SK-N-SH (cell line): ENCODE measurements around the gene POP7. TPM values are rescaled to one million over a fixed set of nuclear protein-coding genes. Genes with fewer than 3 reads are reported as not detected.
A peak's percentile ranks its signal among the peaks of the same experiment; 100 is the strongest.
"Not testable (repeated sequence)": the region's sequence is repeated elsewhere in the genome, so short reads cannot be mapped to it uniquely, and the experiment has no call there.

Experiments
- CTCF ChIA-PET: fragments of 300-600, 350-600 bp; formaldehyde crosslinking; extraction: SDS; loops from one replicate; lab custom pipeline; 2021; lab: Yijun Ruan, JAX
- POLR2A ChIA-PET: fragments of 350-600 bp; sonication (Branson Sonifier 250); formaldehyde crosslinking; extraction: SDS; loops from one replicate; lab custom pipeline; 2020; ENCODE audit warnings: antibody characterized with exemption, inconsistent platforms; lab: Yijun Ruan, JAX
- DNase-seq: peaks from one replicate; pipeline ENCODE4 v3.0.0; 2012
- H2AFZ ChIP-seq: fragments of 200-600 bp; sonication (generic); 2 replicates; pipeline ENCODE4 v1.8.1; 2016; ENCODE audit warnings: antibody characterized with exemption, mild to moderate bottlenecking, low read depth
- H3F3A ChIP-seq: fragments of 200-600 bp; sonication (generic); replicated peaks from 2 replicates; pipeline ENCODE3; 2016; ENCODE audit warnings: antibody characterized with exemption, mild to moderate bottlenecking; ENCODE audit not compliant: insufficient read depth
- H3K27ac ChIP-seq, 2 experiments: fragments of 200-500 bp in 1 of 2; fragments of 200-600 bp in 1 of 2; sonication (Bioruptor generic) in 1 of 2; sonication (generic), shearing (Covaris generic) in 1 of 2; 2 replicates each; pipeline versions ENCODE4 v1.5.1 to v1.6.1; 2014 to 2016; ENCODE audit warnings: low read depth in 2 of 2, inconsistent platforms in 1 of 2, low read length in 1 of 2, mild to moderate bottlenecking in 1 of 2, mixed read lengths in 1 of 2
- H3K27me3 ChIP-seq: fragments of 200-600 bp; sonication (generic), shearing (Covaris generic); 2 replicates; pipeline ENCODE4 v1.6.1; 2016; ENCODE audit warnings: mixed run types; ENCODE audit not compliant: insufficient read depth
- H3K36me3 ChIP-seq, 2 experiments: fragments of 200-500 bp in 1 of 2; fragments of 200-600 bp in 1 of 2; sonication (Bioruptor generic) in 1 of 2; sonication (generic) in 1 of 2; replicated peaks in 1 of 2; 2 replicates each; pipeline versions ENCODE3 to v1.5.1; 2014 to 2016; ENCODE audit warnings: low read length in 1 of 2, mild to moderate bottlenecking in 1 of 2; ENCODE audit not compliant: insufficient read depth in 2 of 2, control insufficient read depth in 1 of 2
- H3K4me1 ChIP-seq, 2 experiments: fragments of 200-500 bp in 1 of 2; fragments of 200-600 bp in 1 of 2; sonication (Bioruptor generic) in 1 of 2; sonication (generic), shearing (Covaris generic) in 1 of 2; 2 replicates each; pipeline versions ENCODE4 v1.5.1 to v1.6.1; 2014 to 2016; ENCODE audit warnings: low read depth in 1 of 2, low read length in 1 of 2, mixed run types in 1 of 2; ENCODE audit not compliant: insufficient read depth in 2 of 2, control insufficient read depth in 1 of 2
- H3K4me2 ChIP-seq: fragments of 200-600 bp; sonication (generic), shearing (Covaris generic); 2 replicates; pipeline ENCODE4 v1.6.1; 2017; ENCODE audit warnings: mixed run types
- H3K4me3 ChIP-seq, 2 experiments: fragments of 200-500 bp in 1 of 2; fragments of 200-600 bp in 1 of 2; sonication (Bioruptor generic) in 1 of 2; sonication (generic), shearing (Covaris generic) in 1 of 2; 2 replicates each; pipeline versions ENCODE4 v1.5.1 to v1.8.1; 2014 to 2016; ENCODE audit warnings: low read depth in 2 of 2, inconsistent platforms in 1 of 2, low read length in 1 of 2, mild to moderate bottlenecking in 1 of 2, mixed read lengths in 1 of 2, moderate library complexity in 1 of 2
- H3K79me2 ChIP-seq: fragments of 200-600 bp; sonication (generic); 2 replicates; pipeline ENCODE4 v1.8.1; 2017; ENCODE audit warnings: mild to moderate bottlenecking; ENCODE audit not compliant: insufficient read depth
- H3K9ac ChIP-seq: fragments of 200-600 bp; sonication (generic); 2 replicates; pipeline ENCODE4 v1.6.1; 2017; ENCODE audit warnings: mixed run types
- H3K9me2 ChIP-seq: fragments of 200-600 bp; sonication (generic); 2 replicates; pipeline ENCODE4 v1.6.1; 2017; ENCODE audit warnings: mixed run types
- H3K9me3 ChIP-seq: fragments of 200-600 bp; sonication (generic); 2 replicates; pipeline ENCODE4 v1.6.1; 2017; ENCODE audit warnings: mixed run types, mild to moderate bottlenecking, moderate library complexity
- H4K20me1 ChIP-seq: fragments of 200-600 bp; sonication (generic); 2 replicates; pipeline ENCODE4 v1.6.1; 2017; ENCODE audit warnings: mild to moderate bottlenecking, mixed run types; ENCODE audit not compliant: insufficient read depth
- EP300 ChIP-seq, 2 experiments: IDR thresholded peaks; 2 replicates each; pipeline versions ENCODE4 v1.4.0 to v1.6.1; 2012; ENCODE audit warnings: borderline replicate concordance in 1 of 2, low read depth in 1 of 2, low read length in 1 of 2
- EZH2phosphoT487 ChIP-seq: fragments of 200-600 bp; sonication (generic); IDR thresholded peaks from 2 replicates; pipeline ENCODE4 v1.6.1; 2017; ENCODE audit warnings: low read depth, mixed run types, mild to moderate bottlenecking, antibody characterized with exemption, moderate library complexity, borderline replicate concordance
- FOXM1 ChIP-seq: IDR thresholded peaks from 2 replicates; pipeline ENCODE4 v1.4.0; 2012; ENCODE audit warnings: low read depth, mild to moderate bottlenecking
- GABPA ChIP-seq: IDR thresholded peaks from 2 replicates; pipeline ENCODE4 v1.4.0; 2012; ENCODE audit warnings: low read depth, mild to moderate bottlenecking
- GATA2 ChIP-seq: sonication (generic); formaldehyde crosslinking; IDR thresholded peaks from 2 replicates; pipeline ENCODE4 v1.5.0; 2020; ENCODE audit warnings: mild to moderate bottlenecking, missing genetic modification reagents
- NFIC ChIP-seq: IDR thresholded peaks from 2 replicates; pipeline ENCODE4 v1.4.0; 2012; ENCODE audit warnings: borderline replicate concordance
- RCOR1 ChIP-seq: fragments of 150-350 bp; IDR thresholded peaks from 2 replicates; pipeline ENCODE4 v1.6.1; 2017; ENCODE audit warnings: antibody characterized with exemption, low read length
- SIN3A ChIP-seq: IDR thresholded peaks from 2 replicates; pipeline ENCODE4 v1.6.1; 2012; ENCODE audit warnings: low read depth, mild to moderate bottlenecking, low read length, moderate library complexity, borderline replicate concordance
- TAF1 ChIP-seq: IDR thresholded peaks from 2 replicates; pipeline ENCODE4 v1.6.1; 2012; ENCODE audit warnings: low read depth, mild to moderate bottlenecking, low read length, moderate library complexity, borderline replicate concordance
- TEAD4 ChIP-seq: IDR thresholded peaks from 2 replicates; pipeline ENCODE4 v1.4.0; 2012; ENCODE audit warnings: mild to moderate bottlenecking, borderline replicate concordance; ENCODE audit not compliant: insufficient read depth
- WGBS: methylation state at CpG from one replicate; pipeline ENCODE4 v1.1.6; 2017; ENCODE audit warnings: low lambda C conversion rate; 5-methylcytosine and 5-hydroxymethylcytosine counted together
- polyA plus RNA-seq, 3 experiments: library from polyadenylated mRNA; depleted of rRNA; stranded (reverse); fragments of >200 nt; gene quantifications; 2 replicates each; pipeline ENCODE4 v1.2.3, GENCODE V29; 2012
- TF ChIP-seq, protein P1 (sequence below): IDR thresholded peaks from 2 replicates; pipeline ENCODE4 v1.4.0; 2012; ENCODE audit warnings: low read depth, borderline replicate concordance
- TF ChIP-seq, protein P2 (sequence below): fragments of 150-350 bp; IDR thresholded peaks from 2 replicates; pipeline ENCODE4 v1.6.1; 2017; ENCODE audit warnings: antibody characterized with exemption, low read length, low read depth, borderline replicate concordance

The POP7 gene
- polyA plus RNA-seq, 1 of the 3 experiments (the other 2 are of a cell fraction): 81.8 TPM

DNA sequence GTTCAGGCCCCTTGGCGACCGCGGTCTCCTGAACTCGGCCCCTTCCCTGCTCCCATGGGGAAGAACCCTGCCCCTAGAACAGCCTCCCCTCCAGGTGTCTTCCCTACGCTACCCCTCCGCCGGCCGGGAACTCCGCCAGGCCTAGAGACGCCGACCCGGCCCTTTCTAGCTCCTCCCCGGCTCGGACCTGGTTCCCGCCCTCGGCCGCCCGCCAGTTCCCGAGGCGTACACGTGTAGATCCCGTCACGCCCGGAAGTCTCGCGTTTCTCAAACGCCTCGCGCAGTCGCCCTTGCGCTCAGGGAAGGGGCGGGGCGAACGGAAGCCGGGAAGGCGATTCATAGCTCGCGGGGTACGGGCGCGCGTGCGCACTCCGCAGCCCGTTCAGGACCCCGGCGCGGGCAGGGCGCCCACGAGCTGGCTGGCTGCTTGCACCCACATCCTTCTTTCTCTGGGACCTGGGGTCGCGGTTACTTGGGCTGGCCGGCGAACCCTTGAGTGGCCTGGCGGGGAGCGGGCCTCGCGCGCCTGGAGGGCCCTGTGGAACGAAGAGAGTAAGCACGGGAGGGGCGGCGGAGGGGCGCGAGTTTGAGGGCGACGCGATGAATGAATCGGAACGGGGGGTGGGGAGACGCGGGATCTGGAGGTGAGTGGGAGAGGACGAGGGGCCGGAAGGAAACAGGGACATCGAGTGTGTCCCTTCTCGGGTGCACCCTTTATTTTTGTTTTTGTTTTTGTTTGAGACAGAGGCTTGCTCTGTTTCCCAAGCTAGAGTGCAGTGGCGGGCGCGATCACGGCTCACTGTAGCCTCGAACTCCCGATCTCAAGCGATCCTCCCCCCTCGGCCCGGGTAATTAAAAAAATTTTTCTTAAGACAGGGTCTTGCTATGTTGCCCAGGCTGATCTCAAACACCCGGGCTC lies at the start of gene POP7 (continued):
- TF ChIP-seq, protein P1, sequence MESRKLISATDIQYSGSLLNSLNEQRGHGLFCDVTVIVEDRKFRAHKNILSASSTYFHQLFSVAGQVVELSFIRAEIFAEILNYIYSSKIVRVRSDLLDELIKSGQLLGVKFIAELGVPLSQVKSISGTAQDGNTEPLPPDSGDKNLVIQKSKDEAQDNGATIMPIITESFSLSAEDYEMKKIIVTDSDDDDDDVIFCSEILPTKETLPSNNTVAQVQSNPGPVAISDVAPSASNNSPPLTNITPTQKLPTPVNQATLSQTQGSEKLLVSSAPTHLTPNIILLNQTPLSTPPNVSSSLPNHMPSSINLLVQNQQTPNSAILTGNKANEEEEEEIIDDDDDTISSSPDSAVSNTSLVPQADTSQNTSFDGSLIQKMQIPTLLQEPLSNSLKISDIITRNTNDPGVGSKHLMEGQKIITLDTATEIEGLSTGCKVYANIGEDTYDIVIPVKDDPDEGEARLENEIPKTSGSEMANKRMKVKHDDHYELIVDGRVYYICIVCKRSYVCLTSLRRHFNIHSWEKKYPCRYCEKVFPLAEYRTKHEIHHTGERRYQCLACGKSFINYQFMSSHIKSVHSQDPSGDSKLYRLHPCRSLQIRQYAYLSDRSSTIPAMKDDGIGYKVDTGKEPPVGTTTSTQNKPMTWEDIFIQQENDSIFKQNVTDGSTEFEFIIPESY: peak; percentile 99
- TF ChIP-seq TEAD4: no peak
- TF ChIP-seq NFIC: peak; percentile 68
- TF ChIP-seq, protein P2, sequence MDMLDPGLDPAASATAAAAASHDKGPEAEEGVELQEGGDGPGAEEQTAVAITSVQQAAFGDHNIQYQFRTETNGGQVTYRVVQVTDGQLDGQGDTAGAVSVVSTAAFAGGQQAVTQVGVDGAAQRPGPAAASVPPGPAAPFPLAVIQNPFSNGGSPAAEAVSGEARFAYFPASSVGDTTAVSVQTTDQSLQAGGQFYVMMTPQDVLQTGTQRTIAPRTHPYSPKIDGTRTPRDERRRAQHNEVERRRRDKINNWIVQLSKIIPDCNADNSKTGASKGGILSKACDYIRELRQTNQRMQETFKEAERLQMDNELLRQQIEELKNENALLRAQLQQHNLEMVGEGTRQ: no peak
- no peak for TF ChIP-seq RCOR1
- no peak for TF ChIP-seq FOXM1
- no peak; the same call in 1 of the 2 replicates for TF ChIP-seq GABPA
- TF ChIP-seq EZH2phosphoT487: no peak
- TF ChIP-seq EP300 (IDR thresholded peaks at IDR 0.05; ENCODE audit: borderline replicate concordance in 1 of 2, low read depth in 1 of 2, low read length in 1 of 2): no peak
- TF ChIP-seq SIN3A: peak; percentile 77; the same call in 1 of the 2 replicates
- peak; percentile 70; the same call in 1 of the 2 replicates for TF ChIP-seq TAF1
- no peak for TF ChIP-seq GATA2
- TF ChIP-seq, all 33 proteins: peak for 13

DNA sequence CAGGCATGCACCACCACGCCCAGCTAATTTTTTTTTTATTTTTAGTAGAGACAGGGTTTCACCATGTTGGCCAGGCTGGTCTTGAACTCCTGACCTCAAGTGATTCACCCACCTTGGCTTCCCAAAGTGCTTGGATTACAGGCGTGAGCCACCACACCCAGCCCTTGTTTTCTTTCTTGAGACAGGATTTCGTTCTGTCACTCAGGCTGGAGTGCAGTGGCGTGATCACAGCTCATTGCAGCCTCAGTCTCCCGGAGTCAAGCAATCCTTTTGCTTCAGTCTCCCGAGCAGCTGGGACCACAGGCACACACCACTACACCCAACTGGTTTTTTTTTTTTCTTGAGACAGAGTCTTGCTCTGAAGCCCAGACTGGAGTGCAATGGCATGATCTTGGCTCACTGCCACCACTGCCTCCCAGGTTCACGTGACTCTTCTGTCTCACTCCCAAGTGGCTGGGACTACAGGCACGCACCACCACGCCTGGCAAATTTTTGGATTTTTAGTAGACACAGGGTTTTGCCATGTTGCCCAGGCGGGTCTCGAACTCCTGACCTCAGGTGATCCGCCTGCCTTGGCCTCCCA lies 43.6 kb upstream of the POP7 start:
- H2AFZ ChIP-seq, H3K9me2 ChIP-seq, H3F3A ChIP-seq, H3K36me3 ChIP-seq, H3K4me2 ChIP-seq, H3K9me3 ChIP-seq, H4K20me1 ChIP-seq, H3K4me1 ChIP-seq, DNase-seq, H3K9ac ChIP-seq, H3K79me2 ChIP-seq, H3K27ac ChIP-seq, H3K4me3 ChIP-seq: not testable (repeated sequence)
- H3K27me3 ChIP-seq: 0 out of 2 replicates have a peak, but pooled peaks cover 15% of the 10 kb centered on the region
- 62% methylated on average over 12 of the region's 12 CpGs for WGBS
- ChIA-PET POLR2A (interaction anchor here (0.7 kb wide), 1 partner anchor 190 kb away, joined by 3 read pairs; the partner anchor contains the start of gene SLC12A9), CTCF (interaction anchor here (1.1 to 2.2 kb wide), 2 partner anchors 8 to 30 kb away, joined by 4 to 13 read pairs; no protein-coding TSS in a partner anchor)
